Measurements from ENCODE around the gene ANKS1A. TPM values are rescaled to one million over a fixed set of nuclear protein-coding genes. Genes with fewer than 3 reads are reported as not detected.

Gene ANKS1A
- total and polyA plus RNA-seq, 2 of the 4 experiments (the other 2 are of a cell fraction): 7.2 to 7.5 TPM

DNA sequence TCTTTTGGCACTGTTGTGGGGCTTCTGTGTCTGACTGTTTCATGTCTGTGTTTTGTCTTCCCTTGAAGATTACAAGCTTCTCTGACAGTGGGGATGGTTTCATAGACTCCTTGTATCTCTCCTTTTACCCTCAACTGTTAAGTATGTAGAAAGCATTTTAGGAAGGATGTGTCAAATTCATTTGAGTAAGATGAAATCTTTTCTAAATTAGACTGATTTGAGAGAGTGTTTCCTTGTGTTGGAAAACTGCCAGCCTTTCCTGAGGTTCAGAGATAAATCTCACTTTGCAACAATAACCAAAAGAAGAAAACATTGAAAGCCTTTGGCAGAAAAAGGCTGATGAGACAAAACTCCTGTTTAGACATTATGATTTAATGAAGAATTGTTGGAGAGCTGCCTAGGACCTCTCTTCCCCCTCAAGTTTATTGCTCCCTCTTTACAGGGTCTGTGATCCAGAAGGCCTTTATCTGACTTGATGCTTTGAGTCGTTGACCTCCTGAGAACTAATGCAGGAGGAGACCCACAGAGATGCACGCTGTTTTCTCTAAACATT, 68.3 kb downstream of the ANKS1A start:
- intact Hi-C loops (cut with micrococcal nuclease): no loop called here
- ATAC-seq (ENCODE audit: low read depth): no peak

More for the DNA sequence above, 68.3 kb downstream of the ANKS1A start:
- H3K4me2 ChIP-seq (ENCODE audit: low read depth, low read length): no peak overlapping the region
- no TSS peak for BruUV-seq (replicated peaks)
- TF ChIP-seq RCOR1 (IDR thresholded peaks at IDR 0.05; ENCODE audit: insufficient replicate concordance, low read length) (no peak), MAZ (IDR thresholded peaks at IDR 0.05; ENCODE audit: borderline replicate concordance, low read depth, low read length) (no peak), MXI1 (IDR thresholded peaks at IDR 0.05; ENCODE audit: borderline replicate concordance, low read depth, low read length) (no peak)
- TF ChIP-seq, protein P1, sequence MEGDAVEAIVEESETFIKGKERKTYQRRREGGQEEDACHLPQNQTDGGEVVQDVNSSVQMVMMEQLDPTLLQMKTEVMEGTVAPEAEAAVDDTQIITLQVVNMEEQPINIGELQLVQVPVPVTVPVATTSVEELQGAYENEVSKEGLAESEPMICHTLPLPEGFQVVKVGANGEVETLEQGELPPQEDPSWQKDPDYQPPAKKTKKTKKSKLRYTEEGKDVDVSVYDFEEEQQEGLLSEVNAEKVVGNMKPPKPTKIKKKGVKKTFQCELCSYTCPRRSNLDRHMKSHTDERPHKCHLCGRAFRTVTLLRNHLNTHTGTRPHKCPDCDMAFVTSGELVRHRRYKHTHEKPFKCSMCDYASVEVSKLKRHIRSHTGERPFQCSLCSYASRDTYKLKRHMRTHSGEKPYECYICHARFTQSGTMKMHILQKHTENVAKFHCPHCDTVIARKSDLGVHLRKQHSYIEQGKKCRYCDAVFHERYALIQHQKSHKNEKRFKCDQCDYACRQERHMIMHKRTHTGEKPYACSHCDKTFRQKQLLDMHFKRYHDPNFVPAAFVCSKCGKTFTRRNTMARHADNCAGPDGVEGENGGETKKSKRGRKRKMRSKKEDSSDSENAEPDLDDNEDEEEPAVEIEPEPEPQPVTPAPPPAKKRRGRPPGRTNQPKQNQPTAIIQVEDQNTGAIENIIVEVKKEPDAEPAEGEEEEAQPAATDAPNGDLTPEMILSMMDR (conservative IDR thresholded peaks at IDR 0.05; ENCODE audit: low read depth, low read length): no peak
- no peak overlapping the region for H4K8ac ChIP-seq (ENCODE audit: low read depth in 2 of 2, low read length in 2 of 2)
- no peak overlapping the region for H2BK5ac ChIP-seq (ENCODE audit: low read depth, low read length, poor library complexity, severe bottlenecking)
- no peak overlapping the region for H4K5ac ChIP-seq (ENCODE audit: low read depth, low read length)
- H2AFZ ChIP-seq (replicated peaks; ENCODE audit: low read length, poor library complexity): no peak overlapping the region
- H3K18ac ChIP-seq (ENCODE audit: low read depth, low read length): no peak overlapping the region
- no peaks in the 10 kb centered on the region for H3K9me3 ChIP-seq (ENCODE audit: control insufficient read depth, insufficient read depth, low read length)
- no peak overlapping the region for H3K14ac ChIP-seq (replicated peaks; ENCODE audit: low read depth, low read length)
- H3K79me1 ChIP-seq (ENCODE audit: low read depth in 1 of 2, low read length in 2 of 2): peaks cover 6 to 23% of the 10 kb centered on the region in 2 experiments
- ChIA-PET POLR2A (ENCODE audit: unreplicated experiment) (no interaction called here), CTCF (no interaction called here)
- no peak overlapping the region for H3K9ac ChIP-seq (ENCODE audit: low read depth, low read length)
- in situ Hi-C loops (cut with MboI; ENCODE audit: low sequenced_read_pairs) (no loop called here), dilution Hi-C loops (cut with HindIII; ENCODE audit: low sequenced_read_pairs, unreplicated experiment) (no loop called here)
- no peak overlapping the region for H3K4ac ChIP-seq (ENCODE audit: low read depth, low read length)
- H2BK20ac ChIP-seq (ENCODE audit: low read depth, low read length): no peak overlapping the region
- H2BK15ac ChIP-seq (ENCODE audit: low read depth, low read length): no peak overlapping the region
- H4K20me1 ChIP-seq (ENCODE audit: insufficient read depth, low read length): no peaks in the 10 kb centered on the region
- no peak overlapping the region for H3K4me3 ChIP-seq (ENCODE audit: insufficient read depth, low read depth, low read length)
- no peaks in the 10 kb centered on the region for H3K27me3 ChIP-seq (ENCODE audit: control insufficient read depth, insufficient read depth, low read length)
- no peak overlapping the region for H2AK5ac ChIP-seq (ENCODE audit: low read depth, low read length)
- no peak overlapping the region for H2AK9ac ChIP-seq (replicated peaks; ENCODE audit: low read depth, low read length, poor library complexity)
- no peak overlapping the region for H4K91ac ChIP-seq (ENCODE audit: insufficient read depth, low read depth, low read length)
- no peak overlapping the region for H3K23ac ChIP-seq (ENCODE audit: low read depth, low read length)
- DNase-seq: no peak
- no peak overlapping the region for H3K56ac ChIP-seq (ENCODE audit: extremely low read depth, insufficient read depth, low read length)
- peaks cover 13% of the 10 kb centered on the region for H3K4me1 ChIP-seq (ENCODE audit: control insufficient read depth, insufficient read depth, low read length)
- peaks cover 15% of the 10 kb centered on the region for H3K9me1 ChIP-seq (ENCODE audit: insufficient read depth, low read length)
- no peak overlapping the region for H3K27ac ChIP-seq (ENCODE audit: insufficient read depth, low read length)
- no peaks in the 10 kb centered on the region for H3K36me3 ChIP-seq (ENCODE audit: control insufficient read depth, insufficient read depth, low read length)
- H2BK120ac ChIP-seq (ENCODE audit: low read depth, low read length): no peak overlapping the region
- 50% methylated on average over 1 of the region's 2 CpGs; no CpG with 5 or more reads in 1 of the 2 experiments for WGBS, 2 experiments (ENCODE audit: extremely low coverage in 2 of 2, insufficient read length in 1 of 2)

Data from IMR-90 (cell line).